GM18858 (cell line): Measurements from ENCODE around the gene ARHGDIB.

Source experiments
- ATAC-seq: cut with Tn5 transposase; IDR thresholded peaks from one replicate; pipeline ENCODE4 v1.9.1; 2021; ENCODE audit not compliant: unreplicated experiment

The ARHGDIB gene

GRCh38 chr12:14934511-14934910 lies 26.9 kb downstream of the ARHGDIB start:
- ATAC-seq, result no peak

- no peak for ATAC-seq
Observed at GRCh38 chr12:14931791-14932560, 29.4 kb downstream of the ARHGDIB start.

GRCh38 chr12:14931359-14931758 lies 30.0 kb downstream of the ARHGDIB start:
- no peak for ATAC-seq

- no peak for ATAC-seq
Observed at GRCh38 chr12:14930299-14930698, 31.1 kb downstream of the ARHGDIB start.

DNA sequence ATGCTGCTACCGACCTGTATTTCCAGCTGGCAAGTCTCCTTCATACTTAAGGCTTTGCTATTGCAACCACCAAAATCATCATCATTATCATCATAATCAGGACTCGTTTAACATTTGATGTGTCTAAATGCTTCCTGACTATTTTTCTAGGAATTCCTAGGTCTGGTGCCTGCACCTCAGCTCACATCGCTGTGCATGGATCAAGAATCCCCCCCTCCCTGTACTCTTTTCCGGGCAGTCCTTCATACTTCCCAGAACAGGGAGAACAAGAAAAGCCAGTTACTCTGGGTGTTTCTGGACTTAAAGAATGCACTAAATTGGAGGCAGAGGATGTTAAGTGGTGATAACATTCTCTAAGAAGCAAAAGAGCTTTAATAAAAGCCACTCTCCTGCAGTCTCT lies 32.5 kb downstream of the ARHGDIB start:
- ATAC-seq, result no peak

- peak; percentile 62 for ATAC-seq
Observed at GRCh38 chr12:14927267-14927666, 34.1 kb downstream of the ARHGDIB start.

DNA sequence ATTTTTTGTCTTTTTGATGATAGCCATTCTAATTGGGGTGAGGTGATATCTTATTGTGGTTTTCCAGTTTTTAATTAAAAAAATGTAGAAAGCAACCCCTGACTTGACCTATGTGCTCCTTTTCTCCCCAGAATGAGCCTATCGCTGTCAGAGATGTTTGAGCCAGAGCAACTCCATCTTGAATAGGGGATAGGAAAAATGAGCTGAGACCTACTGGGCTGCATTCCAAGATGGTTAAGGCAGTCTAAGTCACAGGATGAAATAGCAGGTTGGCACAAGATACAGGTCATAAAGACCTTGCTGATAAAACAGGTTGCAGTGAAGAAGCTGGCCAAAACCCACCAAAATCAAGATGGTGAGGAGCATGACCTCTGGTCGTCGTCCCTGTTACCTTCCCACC lies 36.9 kb downstream of the ARHGDIB start:
- ATAC-seq, result no peak

DNA sequence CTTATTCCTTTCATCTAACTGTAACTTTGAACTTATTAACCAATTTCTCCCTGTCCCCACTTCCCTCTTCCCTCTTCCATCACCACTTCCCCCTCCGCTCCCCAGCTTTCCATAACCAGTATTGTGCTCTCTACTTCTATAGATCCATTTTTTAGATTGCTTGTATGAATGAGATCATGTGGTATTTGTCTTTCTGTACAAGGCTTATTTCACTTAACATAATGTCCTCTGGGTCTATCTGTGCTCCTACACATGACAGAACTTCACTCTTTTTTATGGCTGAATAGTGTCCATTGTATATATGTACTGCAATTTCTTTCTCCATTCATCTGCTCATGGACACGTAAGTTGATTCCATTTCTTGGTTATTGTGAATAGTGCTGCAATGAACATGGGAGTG lies 37.5 kb downstream of the ARHGDIB start:
- no peak for ATAC-seq

DNA sequence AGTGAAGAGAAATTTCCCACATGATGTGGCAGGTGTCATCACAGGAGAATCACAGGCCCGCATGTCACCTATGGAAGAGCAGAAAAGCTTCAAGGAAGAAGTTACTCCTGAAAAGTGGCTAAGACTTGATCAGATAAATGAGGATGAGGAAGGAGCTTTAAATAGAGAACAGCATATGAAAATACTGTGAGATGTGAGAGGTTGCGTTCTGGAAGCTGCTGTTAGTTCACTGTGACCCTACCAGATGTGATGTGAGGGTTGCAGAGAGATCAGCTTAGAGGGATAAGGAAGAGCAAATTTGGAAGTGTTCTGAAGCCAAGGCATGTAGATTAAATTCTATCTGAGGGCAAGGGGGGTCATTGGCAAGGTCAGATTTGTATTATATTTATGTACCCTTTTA lies 40.2 kb downstream of the ARHGDIB start:
- ATAC-seq, result peak; percentile 37

DNA sequence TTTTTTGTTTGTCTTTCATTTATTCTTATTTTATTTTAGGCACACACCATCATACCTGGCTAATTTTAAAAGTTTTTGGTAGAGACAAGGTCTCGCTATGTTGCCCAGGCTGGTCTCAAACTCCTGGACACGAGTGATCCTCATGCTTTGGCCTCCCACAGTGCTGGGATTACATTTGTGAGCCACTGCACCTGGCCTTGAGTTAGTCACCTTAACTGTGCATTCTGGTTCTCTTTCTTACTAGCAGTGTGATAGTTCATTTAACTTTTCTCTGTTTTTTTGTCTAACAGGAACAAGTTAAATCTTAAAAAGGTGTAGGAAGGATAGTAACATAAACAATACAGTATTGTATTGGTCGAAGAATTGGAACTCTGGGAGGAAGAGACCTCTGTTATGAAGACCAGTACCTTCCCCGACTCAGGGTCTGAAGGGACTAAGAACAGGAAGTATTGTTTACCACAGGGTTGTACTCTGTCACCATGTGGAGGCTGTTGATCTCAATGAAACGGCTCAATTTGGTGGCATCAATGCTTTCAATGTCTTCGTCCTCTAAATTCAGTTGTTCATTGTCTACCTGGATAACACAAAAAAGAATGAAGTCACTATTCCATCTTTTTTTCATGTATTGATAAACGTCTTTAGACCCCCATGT lies 40.8 kb downstream of the ARHGDIB start:
- peak; percentile 78 for ATAC-seq

- no peak for ATAC-seq
Observed at GRCh38 chr12:14919455-14919854, 41.9 kb downstream of the ARHGDIB start.

- no peak for ATAC-seq
Observed at GRCh38 chr12:14915736-14916135, 45.7 kb downstream of the ARHGDIB start.

GRCh38 chr12:14913381-14913781 lies 48.0 kb downstream of the ARHGDIB start:
- no peak for ATAC-seq

DNA sequence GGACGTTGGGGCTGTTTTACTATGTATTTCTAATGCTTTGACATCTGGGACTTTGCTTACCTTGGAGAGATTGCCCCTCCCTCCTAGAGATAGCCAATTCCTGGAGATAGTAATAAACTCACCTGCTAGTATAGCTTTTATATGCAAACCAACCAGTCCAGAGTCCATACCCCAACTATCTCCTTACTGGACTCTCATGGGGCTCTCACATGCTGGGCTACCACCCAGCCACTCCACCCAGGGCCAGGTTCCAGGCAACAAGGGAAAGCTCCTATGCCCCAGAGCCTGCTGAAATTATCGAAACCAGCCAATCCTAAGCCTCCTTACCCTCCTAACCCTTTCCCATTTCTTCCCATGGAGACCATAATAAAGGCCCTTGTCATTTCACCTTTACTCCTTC lies 50.3 kb downstream of the ARHGDIB start:
- no peak for ATAC-seq

DNA sequence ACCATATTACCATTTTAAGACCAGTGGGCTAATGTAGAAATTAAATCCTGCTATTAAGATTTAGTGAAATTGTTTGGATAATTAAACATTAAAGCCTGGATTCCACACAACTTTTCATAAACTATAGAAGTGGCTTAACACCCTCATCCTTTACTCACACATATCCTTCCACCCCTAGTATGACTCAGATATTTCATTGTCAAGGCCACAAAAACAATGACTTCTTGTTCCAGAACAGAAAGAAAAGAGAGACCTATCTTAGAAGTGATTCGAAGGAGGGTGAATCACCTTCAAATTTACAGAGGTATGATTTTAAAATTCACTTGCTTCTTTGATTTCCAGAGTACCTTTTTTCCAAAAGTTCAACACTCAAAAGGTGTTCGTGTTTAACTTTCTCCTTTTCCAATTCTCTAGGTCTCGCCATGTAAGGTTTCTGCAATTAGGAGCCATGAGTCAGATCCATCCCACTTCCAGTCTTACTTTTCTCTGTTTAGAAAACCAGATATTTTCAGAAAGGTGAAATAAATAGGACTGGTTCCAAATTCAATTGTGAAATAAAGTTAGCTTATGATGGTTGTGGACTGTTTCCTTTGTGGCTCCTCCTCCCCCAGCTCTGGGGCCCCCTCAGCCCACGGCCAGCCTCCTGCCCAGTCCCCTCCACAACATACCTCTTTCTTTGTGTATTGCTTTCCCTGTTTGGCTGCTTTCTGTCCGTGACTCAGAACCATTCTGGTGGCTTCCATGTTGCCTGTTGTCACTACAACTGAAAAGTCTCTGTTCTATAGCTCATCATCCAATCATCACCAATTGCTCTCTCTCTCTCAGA lies 51.1 kb downstream of the ARHGDIB start:
- ATAC-seq, result no peak

- ATAC-seq, result no peak
Observed at GRCh38 chr12:14907953-14908352, 53.4 kb downstream of the ARHGDIB start.

- ATAC-seq, result no peak
Observed at GRCh38 chr12:14906114-14906513, 55.3 kb downstream of the ARHGDIB start.

GRCh38 chr12:14905269-14906004 lies 56.0 kb downstream of the ARHGDIB start:
- no peak for ATAC-seq

DNA sequence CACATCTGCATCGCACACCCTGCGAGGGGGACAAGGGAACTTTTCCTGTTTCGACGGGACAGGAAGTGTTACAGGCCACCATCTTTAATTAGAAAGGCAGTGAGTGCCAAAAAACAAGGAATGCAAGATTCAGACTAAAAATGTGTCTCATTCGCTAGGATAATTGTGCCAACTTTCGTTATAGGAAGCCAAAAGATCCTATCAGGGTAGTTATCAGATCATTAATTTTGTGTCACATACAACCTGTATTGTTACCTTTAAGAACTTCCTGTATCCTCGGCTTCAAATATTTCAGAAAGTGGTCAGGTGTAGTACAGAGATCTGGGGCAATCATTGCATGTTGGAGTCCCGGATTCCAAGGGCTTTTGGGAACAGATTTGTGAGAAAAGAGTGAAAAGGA lies 56.5 kb downstream of the ARHGDIB start:
- no peak for ATAC-seq

- ATAC-seq, result no peak
Observed at GRCh38 chr12:14903386-14904098, 57.9 kb downstream of the ARHGDIB start.
